Smooth muscle cell (in vitro differentiated cells): ENCODE data around the gene SRP68. TPM values are rescaled to one million over a fixed set of nuclear protein-coding genes. Genes with fewer than 3 reads are reported as not detected.
"Not testable (repeated sequence)": the region's sequence is repeated elsewhere in the genome, so short reads cannot be mapped to it uniquely, and the experiment has no call there.

Experiments used
- DNase-seq: peaks from one replicate; lab custom pipeline; 2025; ENCODE audit not compliant: unreplicated experiment; lab: John Stamatoyannopoulos, UW
- H2AFZ ChIP-seq: fragments of 200-600 bp; sonication (generic); 2 replicates; pipeline ENCODE4 v1.6.0; 2016; ENCODE audit warnings: antibody characterized with exemption, low read depth, mild to moderate bottlenecking
- H3F3A ChIP-seq: fragments of 200-600 bp; sonication (generic); 2 replicates; pipeline ENCODE4 v1.6.0; 2017; ENCODE audit warnings: antibody characterized with exemption, low read depth
- H3K27ac ChIP-seq: fragments of 200-600 bp; sonication (generic); 2 replicates; pipeline ENCODE4 v1.5.1; 2016; ENCODE audit warnings: low read depth, mild to moderate bottlenecking
- H3K27me3 ChIP-seq: fragments of 200-600 bp; sonication (generic); 2 replicates; pipeline ENCODE4 v1.6.1; 2016; ENCODE audit warnings: low read depth, mild to moderate bottlenecking
- H3K36me3 ChIP-seq: fragments of 200-600 bp; sonication (generic); 2 replicates; pipeline ENCODE4 v1.5.1; 2016; ENCODE audit warnings: low read depth
- H3K4me1 ChIP-seq: fragments of 200-600 bp; sonication (generic); 2 replicates; pipeline ENCODE4 v1.5.1; 2016; ENCODE audit warnings: low read depth
- H3K4me2 ChIP-seq: fragments of 200-600 bp; sonication (generic); 2 replicates; pipeline ENCODE4 v1.6.0; 2016; ENCODE audit warnings: mild to moderate bottlenecking
- H3K4me3 ChIP-seq: fragments of 200-600 bp; sonication (generic); 2 replicates; pipeline ENCODE4 v1.5.1; 2016; ENCODE audit warnings: mild to moderate bottlenecking
- H3K79me2 ChIP-seq: fragments of 200-600 bp; sonication (generic); 2 replicates; pipeline ENCODE4 v1.6.0; 2016; ENCODE audit warnings: low read depth, mild to moderate bottlenecking
- H3K9ac ChIP-seq: fragments of 200-600 bp; sonication (generic); 2 replicates; pipeline ENCODE4 v1.6.0; 2016; ENCODE audit warnings: low read depth
- H3K9me3 ChIP-seq: fragments of 200-600 bp; sonication (generic); replicated peaks from 2 replicates; pipeline ENCODE4 v1.5.1; 2016; ENCODE audit warnings: low read depth
- H4K20me1 ChIP-seq: fragments of 200-600 bp; sonication (generic); 2 replicates; pipeline ENCODE4 v1.6.0; 2016; ENCODE audit warnings: low read depth
- WGBS: methylation state at CpG from one replicate; pipeline ENCODE4 v1.1.7; 2016; ENCODE audit warnings: low lambda C conversion rate; 5-methylcytosine and 5-hydroxymethylcytosine counted together
- polyA plus RNA-seq: library from polyadenylated mRNA; unstranded; fragments of >200 nt; fragmentation: Nextera tagmentation; extraction: Ambion mirVana; gene quantifications from 2 replicates; pipeline ENCODE4 v1.2.1, GENCODE V29; 2016
- total RNA-seq: library from RNA; depleted of rRNA; stranded (reverse); fragments of >200 nt; gene quantifications from 2 replicates; pipeline ENCODE4 v1.2.3, GENCODE V29; 2014
- TF ChIP-seq, protein P1 (sequence below): fragments of 200-600 bp; sonication (generic); IDR thresholded peaks from 2 replicates; pipeline ENCODE4 v1.5.1; 2017; ENCODE audit warnings: borderline replicate concordance, mild to moderate bottlenecking, antibody characterized with exemption; ENCODE audit not compliant: insufficient read depth, poor library complexity, severe bottlenecking

Gene SRP68
- total and polyA plus RNA-seq, 2 experiments from 2014 or later, result 67.5 to 96.3 TPM

DNA sequence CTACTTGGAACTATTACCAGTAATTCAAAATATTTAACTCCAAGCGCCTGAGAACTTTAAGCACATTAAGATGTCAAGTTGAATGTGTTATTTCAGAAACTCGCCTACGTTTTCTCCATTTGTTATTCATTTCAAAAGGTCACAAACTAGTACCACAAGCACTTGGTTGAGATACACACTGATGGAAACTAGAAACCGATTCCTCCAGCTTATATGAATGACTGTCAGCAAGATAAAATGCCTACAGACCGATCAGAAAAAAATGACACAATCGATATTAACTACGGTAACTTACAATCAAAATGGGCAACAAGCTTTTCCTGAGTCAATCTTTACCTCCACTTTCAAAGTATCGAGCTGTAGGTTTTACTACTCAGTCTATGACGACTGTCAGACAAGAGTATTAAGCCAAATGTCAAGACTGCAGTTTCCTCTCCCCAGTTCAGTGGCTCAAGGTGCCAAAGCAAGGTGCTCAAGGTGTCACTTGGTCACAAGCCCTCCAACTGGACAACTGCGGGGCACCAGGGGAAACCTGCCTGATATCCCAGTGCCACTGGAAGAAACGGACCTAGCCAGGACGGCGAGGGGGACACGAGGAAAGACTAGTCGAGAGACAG is 678 bp downstream of the SRP68 start:
- 24% methylated on average over 15 of the region's 15 CpGs for WGBS

DNA sequence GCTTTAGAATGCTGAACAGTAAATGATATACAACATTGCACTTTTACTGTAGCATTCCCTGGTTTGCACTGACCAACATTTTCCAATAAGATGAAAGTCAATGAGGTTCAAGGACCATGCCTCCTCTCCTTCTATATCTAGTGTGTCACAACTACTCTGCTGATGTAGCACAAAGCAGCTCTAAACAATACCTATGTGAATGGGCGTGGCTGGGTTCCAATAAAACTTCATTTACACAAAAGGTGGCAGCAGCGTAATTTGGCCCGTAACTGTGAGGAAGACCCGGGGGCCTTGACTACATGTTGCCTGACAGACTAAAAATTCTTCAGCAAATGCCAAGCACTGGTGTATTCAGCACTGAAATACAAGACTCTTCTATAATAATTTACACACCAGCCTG is 6.5 kb downstream of the SRP68 start:
- Histone ChIP-seq H3K36me3 (peaks cover 17% of the 10 kb centered on the region), H3K79me2 (peaks cover 29% of the 10 kb centered on the region), H3K9me3 (no peaks in the 10 kb centered on the region), H3K4me2 (no peak overlapping the region), H3K27me3 (no peaks in the 10 kb centered on the region), H2AFZ (no peak overlapping the region), H3K4me1 (peaks cover 6% of the 10 kb centered on the region), H3K9ac (no peak overlapping the region), H3K4me3 (no peak overlapping the region), H3F3A (no peaks in the 10 kb centered on the region), H4K20me1 (peaks cover 73% of the 10 kb centered on the region), H3K27ac (no peak overlapping the region)
- DNase-seq, result no peak
- 100% methylated on average over 4 of the region's 4 CpGs for WGBS
- TF ChIP-seq, protein P1, sequence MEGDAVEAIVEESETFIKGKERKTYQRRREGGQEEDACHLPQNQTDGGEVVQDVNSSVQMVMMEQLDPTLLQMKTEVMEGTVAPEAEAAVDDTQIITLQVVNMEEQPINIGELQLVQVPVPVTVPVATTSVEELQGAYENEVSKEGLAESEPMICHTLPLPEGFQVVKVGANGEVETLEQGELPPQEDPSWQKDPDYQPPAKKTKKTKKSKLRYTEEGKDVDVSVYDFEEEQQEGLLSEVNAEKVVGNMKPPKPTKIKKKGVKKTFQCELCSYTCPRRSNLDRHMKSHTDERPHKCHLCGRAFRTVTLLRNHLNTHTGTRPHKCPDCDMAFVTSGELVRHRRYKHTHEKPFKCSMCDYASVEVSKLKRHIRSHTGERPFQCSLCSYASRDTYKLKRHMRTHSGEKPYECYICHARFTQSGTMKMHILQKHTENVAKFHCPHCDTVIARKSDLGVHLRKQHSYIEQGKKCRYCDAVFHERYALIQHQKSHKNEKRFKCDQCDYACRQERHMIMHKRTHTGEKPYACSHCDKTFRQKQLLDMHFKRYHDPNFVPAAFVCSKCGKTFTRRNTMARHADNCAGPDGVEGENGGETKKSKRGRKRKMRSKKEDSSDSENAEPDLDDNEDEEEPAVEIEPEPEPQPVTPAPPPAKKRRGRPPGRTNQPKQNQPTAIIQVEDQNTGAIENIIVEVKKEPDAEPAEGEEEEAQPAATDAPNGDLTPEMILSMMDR, result no peak

More for the DNA sequence above, 678 bp downstream of the SRP68 start:
- peaks cover 33% of the 10 kb centered on the region for H3K27me3 ChIP-seq
- peaks cover 41% of the 10 kb centered on the region for H3K79me2 ChIP-seq
- no peaks in the 10 kb centered on the region for H3F3A ChIP-seq
- TF ChIP-seq, protein P1, result no peak
- H3K9me3 ChIP-seq, result no peaks in the 10 kb centered on the region
- H3K4me1 ChIP-seq, result peaks cover 14% of the 10 kb centered on the region
- H3K27ac ChIP-seq, result peak overlapping the region; percentile 54
- peak overlapping the region; percentile 91 for H3K4me3 ChIP-seq
- H3K36me3 ChIP-seq, result peaks cover 3% of the 10 kb centered on the region
- no peak for DNase-seq
- peak overlapping the region; percentile 89 for H3K4me2 ChIP-seq
- H4K20me1 ChIP-seq, result peaks cover 50% of the 10 kb centered on the region
- H3K9ac ChIP-seq, result peak overlapping the region; percentile 94
- H2AFZ ChIP-seq, result peak overlapping the region; percentile 53

DNA sequence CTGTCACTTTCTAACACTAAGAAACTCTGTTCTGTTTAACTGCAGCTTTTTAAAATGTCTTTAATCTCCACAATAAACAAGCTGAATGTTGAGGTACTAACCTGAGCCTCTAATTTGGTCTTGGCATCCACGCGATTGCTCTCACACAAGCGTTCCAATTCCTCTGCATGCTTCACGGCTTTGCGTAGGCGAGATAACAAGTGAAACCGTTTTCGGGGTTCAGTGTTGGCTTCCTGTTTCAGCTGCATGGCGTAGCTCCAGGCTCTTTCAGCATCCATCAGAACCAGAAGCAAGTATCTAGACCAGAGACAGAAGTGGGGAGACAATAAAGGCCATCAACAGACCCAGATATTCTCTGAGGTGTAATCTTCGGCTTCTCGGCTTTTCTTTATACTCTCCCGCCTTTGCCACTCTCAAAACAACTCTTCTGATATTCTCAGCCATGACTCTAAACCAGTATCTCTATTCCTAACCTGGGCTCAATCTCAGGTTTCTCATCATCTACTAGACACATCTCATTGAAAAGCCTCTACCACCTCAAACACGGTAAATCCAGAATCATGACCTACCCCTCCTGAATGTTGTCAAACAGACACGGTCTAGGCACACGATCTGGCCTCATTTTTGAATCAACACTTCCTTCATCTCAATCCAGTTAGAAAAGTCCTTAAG is 8.3 kb downstream of the SRP68 start:
- Histone ChIP-seq H3K9me3 (no peaks in the 10 kb centered on the region), H3K9ac (no peak overlapping the region), H2AFZ (no peak overlapping the region), H3K79me2 (peaks cover 12% of the 10 kb centered on the region), H3K4me3 (no peak overlapping the region), H3K27ac (no peak overlapping the region), H3F3A (peaks cover under 1% of the 10 kb centered on the region), H4K20me1 (peaks cover 56% of the 10 kb centered on the region), H3K36me3 (peaks cover 24% of the 10 kb centered on the region), H3K4me1 (no peaks in the 10 kb centered on the region), H3K4me2 (no peak overlapping the region), H3K27me3 (no peaks in the 10 kb centered on the region)
- 99% methylated on average over 15 of the region's 15 CpGs for WGBS
- TF ChIP-seq, protein P1, result no peak
- DNase-seq, result no peak

DNA sequence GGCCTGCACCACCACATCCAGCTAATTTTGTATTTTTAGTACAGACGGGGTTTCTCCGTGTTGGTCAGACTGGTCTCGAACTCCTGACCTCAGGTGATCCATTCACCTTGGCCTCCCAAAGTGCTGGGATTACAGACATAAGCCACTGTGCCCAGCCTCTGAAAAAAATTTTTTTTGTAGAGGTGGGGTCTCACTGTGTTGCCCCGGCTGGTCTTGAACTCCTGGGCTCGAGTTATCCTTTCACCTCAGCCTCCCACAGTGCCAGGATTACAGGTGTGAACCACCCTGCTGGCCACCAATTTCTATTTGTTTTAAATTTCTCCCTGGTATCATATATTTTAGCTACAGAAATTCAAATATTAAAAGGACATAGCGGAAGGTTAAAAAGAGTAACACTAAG is 14.1 kb downstream of the SRP68 start:
- not testable (repeated sequence) for H3K79me2 ChIP-seq, H3K27me3 ChIP-seq, H3K4me3 ChIP-seq, H2AFZ ChIP-seq, H3K9ac ChIP-seq, H3K9me3 ChIP-seq, H3K4me2 ChIP-seq, H3K27ac ChIP-seq, DNase-seq, H3K4me1 ChIP-seq
- Histone ChIP-seq H3F3A (peaks cover 30% of the 10 kb centered on the region), H3K36me3 (peaks cover 20% of the 10 kb centered on the region), H4K20me1 (peaks cover 36% of the 10 kb centered on the region)
- 84% methylated on average over 6 of the region's 6 CpGs for WGBS
